Measurements from ENCODE around the gene TLN1. TPM values are rescaled to one million over a fixed set of nuclear protein-coding genes. Genes with fewer than 3 reads are reported as not detected.

TLN1 gene
- total and polyA plus RNA-seq, 2 experiments from 2014 or later = 198 to 527 TPM

DNA sequence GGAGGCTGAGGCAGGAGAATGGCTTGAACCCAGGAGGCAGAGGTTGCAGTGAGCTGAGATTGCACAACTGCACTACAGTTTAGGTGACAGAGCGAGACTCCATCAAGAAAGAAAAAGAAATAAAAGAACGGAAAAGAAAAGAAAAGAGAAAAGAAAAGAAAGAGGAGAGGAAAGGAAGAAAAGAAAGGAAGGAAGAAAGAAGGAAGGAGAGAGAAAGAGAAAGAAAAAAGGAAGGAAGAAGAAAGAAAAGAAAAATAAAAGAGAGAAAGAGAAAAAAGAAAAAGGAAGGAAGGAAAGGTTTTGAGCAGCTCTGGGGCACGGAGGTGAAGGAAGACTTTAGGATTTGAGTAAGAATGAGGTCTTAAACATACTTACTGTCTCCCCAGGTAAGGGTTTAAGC lies 18.4 kb downstream of the TLN1 start:
- no peaks in the 10 kb centered on the region for H3K9me3 ChIP-seq (ENCODE audit: low read depth)
- H3K9me2 ChIP-seq (ENCODE audit: insufficient read depth) = no peaks in the 10 kb centered on the region
- H3K4me3 ChIP-seq = no peak overlapping the region
- DNase-seq = no peak
- no peaks in the 10 kb centered on the region for H3K4me1 ChIP-seq (ENCODE audit: insufficient read depth)
- peaks cover 75% of the 10 kb centered on the region for H3K79me2 ChIP-seq (ENCODE audit: insufficient read depth)
- no peaks in the 10 kb centered on the region for H4K20me1 ChIP-seq (ENCODE audit: insufficient read depth)
- no peak overlapping the region for H2AFZ ChIP-seq
- no peak overlapping the region for H3K4me2 ChIP-seq (ENCODE audit: unreplicated experiment)
- TF ChIP-seq EZH2 (IDR thresholded peaks at IDR 0.05; ENCODE audit: insufficient read depth, poor library complexity, severe bottlenecking) (no peak), EZH2phosphoT487 (IDR thresholded peaks at IDR 0.05; ENCODE audit: insufficient read depth, low read depth) (no peak)
- H3K36me3 ChIP-seq (ENCODE audit: low read depth) = peaks cover 79% of the 10 kb centered on the region
- no peak overlapping the region for H3K27ac ChIP-seq
- 98 to 100% methylated on average over 3 of the region's 3 CpGs for WGBS, 2 experiments (ENCODE audit: low coverage in 1 of 2, low lambda C conversion rate in 2 of 2, missing lambda C conversion rate in 2 of 2)
- peaks cover 52% of the 10 kb centered on the region for H3F3A ChIP-seq (ENCODE audit: insufficient read depth)
- H3K9ac ChIP-seq = no peak overlapping the region
- in situ Hi-C loops (cut with MboI) = loop anchor here (25.0 kb wide), 1 partner anchor 101 kb away; the partner anchor contains the start of genes CD72 and TESK1
- no peaks in the 10 kb centered on the region for H3K27me3 ChIP-seq (replicated peaks; ENCODE audit: insufficient read depth)

DNA sequence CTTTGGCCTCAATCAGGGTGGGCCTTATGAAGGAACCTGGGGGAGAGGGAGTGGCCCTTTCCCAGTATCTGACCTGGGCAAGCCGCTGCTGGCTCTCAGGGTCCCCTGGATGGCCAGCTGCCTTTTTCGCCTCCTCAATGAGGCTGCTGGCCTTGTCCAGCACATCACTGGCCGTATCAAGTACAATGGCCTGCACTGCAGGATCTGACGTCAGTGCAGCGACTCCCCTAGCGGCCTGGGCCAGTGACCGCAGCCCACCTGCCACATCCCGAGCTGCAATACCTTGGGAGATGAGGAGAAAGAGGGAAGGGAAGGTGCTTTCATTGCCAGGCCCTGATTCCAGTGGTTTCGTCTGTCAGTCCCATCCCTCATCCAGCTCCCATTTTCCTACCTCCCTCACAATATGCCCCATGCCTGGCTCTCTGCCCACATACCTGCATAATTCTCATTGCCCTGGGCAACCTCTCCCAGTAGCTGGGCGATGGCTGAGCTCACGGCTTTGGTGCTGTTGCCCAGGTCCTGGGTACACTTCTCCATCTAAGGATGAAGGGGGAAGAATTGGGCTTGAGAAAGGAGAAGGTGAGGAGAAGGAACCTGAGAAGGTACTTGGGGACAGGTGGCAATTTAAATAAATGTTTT lies 19.1 kb downstream of the TLN1 start:
- Histone ChIP-seq H3K27me3 (replicated peaks; ENCODE audit: insufficient read depth) (no peaks in the 10 kb centered on the region), H3K9me2 (ENCODE audit: insufficient read depth) (no peaks in the 10 kb centered on the region), H3K4me2 (ENCODE audit: unreplicated experiment) (no peak overlapping the region), H3K9ac (no peak overlapping the region), H3K27ac (no peak overlapping the region), H3K9me3 (ENCODE audit: low read depth) (no peaks in the 10 kb centered on the region), H3K79me2 (ENCODE audit: insufficient read depth) (peaks cover 76% of the 10 kb centered on the region), H3K4me3 (no peak overlapping the region), H4K20me1 (ENCODE audit: insufficient read depth) (no peaks in the 10 kb centered on the region), H3F3A (ENCODE audit: insufficient read depth) (peaks cover 55% of the 10 kb centered on the region), H3K36me3 (ENCODE audit: low read depth) (peaks cover 81% of the 10 kb centered on the region), H2AFZ (no peak overlapping the region), H3K4me1 (ENCODE audit: insufficient read depth) (no peaks in the 10 kb centered on the region)
- TF ChIP-seq EZH2 (IDR thresholded peaks at IDR 0.05; ENCODE audit: insufficient read depth, poor library complexity, severe bottlenecking) = no peak
- no peak for TF ChIP-seq EZH2phosphoT487 (IDR thresholded peaks at IDR 0.05; ENCODE audit: insufficient read depth, low read depth)
- in situ Hi-C loops (cut with MboI) = loop anchor here (25.0 kb wide), 1 partner anchor 101 kb away; the partner anchor contains the start of genes CD72 and TESK1
- 93 to 94% methylated on average over 11 of the region's 11 CpGs for WGBS, 2 experiments (ENCODE audit: low coverage in 1 of 2, low lambda C conversion rate in 2 of 2, missing lambda C conversion rate in 2 of 2)
- no peak for DNase-seq

DNA sequence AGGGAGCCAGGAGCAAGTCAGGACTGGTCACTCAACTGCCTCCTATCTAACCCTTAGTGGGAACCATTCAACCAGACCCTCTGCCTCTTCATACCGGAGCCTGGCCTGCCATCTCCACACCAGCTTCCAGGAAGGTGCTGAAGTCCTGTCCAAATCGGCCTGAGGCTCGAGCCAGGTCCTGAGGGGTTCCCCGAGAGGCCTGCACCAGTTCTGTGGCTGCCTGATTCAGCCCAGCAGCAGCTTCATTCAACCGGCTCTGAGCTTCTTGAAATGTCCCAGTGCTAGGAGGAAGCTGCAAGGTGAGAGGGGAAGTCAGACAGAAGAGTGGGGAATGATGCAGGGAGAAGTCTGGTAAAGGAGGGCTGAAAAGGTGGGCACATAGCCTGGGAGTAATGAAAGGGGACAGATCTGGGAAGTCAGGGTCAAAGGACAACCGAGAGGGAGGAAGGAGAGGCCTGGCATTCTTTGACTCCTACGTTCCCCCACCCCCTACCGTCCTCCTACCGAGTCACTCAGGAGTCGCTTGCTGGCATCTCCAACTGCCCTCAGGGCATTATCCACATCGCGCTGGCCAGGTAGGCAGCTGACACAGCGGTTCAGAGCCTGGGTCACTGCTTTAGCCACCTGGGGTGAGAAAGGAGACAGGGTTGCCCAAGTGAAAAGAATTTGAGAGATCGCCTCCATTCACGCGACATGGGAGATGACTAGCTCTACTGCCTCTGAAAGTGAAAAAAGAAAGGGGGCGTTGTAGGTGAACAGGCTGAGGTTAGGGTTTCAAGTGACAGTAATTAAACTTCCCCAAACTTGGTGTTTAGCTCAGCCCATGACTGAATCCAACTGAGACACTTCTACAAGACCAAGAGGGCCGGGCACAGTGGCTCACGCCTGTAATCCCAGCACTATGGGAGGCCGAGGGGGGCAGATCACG lies 20.2 kb downstream of the TLN1 start:
- H3K79me2 ChIP-seq (ENCODE audit: insufficient read depth) = peaks cover 76% of the 10 kb centered on the region
- H3K9me2 ChIP-seq (ENCODE audit: insufficient read depth) = no peaks in the 10 kb centered on the region
- H3K9me3 ChIP-seq (ENCODE audit: low read depth) = no peaks in the 10 kb centered on the region
- H3K27ac ChIP-seq = no peak overlapping the region
- no peak overlapping the region for H3K4me2 ChIP-seq (ENCODE audit: unreplicated experiment)
- no peaks in the 10 kb centered on the region for H3K4me1 ChIP-seq (ENCODE audit: insufficient read depth)
- H3K9ac ChIP-seq = no peak overlapping the region
- H4K20me1 ChIP-seq (ENCODE audit: insufficient read depth) = no peaks in the 10 kb centered on the region
- H3K36me3 ChIP-seq (ENCODE audit: low read depth) = peaks cover 81% of the 10 kb centered on the region
- no peak overlapping the region for H3K4me3 ChIP-seq
- TF ChIP-seq EZH2phosphoT487 (IDR thresholded peaks at IDR 0.05; ENCODE audit: insufficient read depth, low read depth) = no peak
- no peak for TF ChIP-seq EZH2 (IDR thresholded peaks at IDR 0.05; ENCODE audit: insufficient read depth, poor library complexity, severe bottlenecking)
- DNase-seq = no peak
- no peaks in the 10 kb centered on the region for H3K27me3 ChIP-seq (replicated peaks; ENCODE audit: insufficient read depth)
- no peak overlapping the region for H2AFZ ChIP-seq
- in situ Hi-C loops (cut with MboI) = loop anchor here (25.0 kb wide), 1 partner anchor 99 kb away; the partner anchor contains the start of genes CD72 and TESK1
- WGBS, 2 experiments (ENCODE audit: low coverage in 1 of 2, low lambda C conversion rate in 2 of 2, missing lambda C conversion rate in 2 of 2) = 86 to 89% methylated on average over 19 to 21 of the region's 21 CpGs
- peaks cover 66% of the 10 kb centered on the region for H3F3A ChIP-seq (ENCODE audit: insufficient read depth)

DNA sequence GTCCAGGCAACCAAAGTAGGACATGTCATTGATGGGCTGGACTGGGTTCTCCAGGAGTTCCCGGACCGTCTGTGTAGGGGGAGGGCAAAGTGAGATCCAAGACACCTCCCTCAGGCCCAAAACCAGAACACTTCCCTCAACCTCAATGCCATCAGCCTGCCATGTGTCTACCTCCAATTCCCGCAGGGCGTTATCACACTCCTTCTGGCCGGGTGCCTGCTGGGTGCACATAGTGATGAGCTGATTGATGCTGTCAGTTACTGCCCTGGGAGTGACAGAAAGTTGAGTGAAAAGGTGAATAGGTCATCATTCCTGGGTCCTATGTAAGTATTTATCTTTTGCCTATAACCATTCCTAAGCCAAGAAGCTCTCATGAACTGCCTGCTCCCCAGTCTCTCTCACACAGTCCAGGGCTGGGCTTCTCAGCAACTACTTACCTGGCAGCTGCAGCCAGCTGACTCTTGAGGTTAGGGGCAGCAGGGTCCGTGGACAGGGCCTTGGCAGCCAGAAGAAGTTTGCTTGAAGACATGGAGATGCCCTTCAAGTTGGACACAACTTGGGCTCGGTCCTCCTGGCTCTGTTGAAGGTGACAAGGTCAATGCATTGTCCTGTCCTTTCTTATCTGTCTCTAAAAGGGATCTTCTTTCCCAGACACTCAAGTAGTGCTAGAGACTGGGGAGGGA lies 21.0 kb downstream of the TLN1 start:
- H3K4me1 ChIP-seq (ENCODE audit: insufficient read depth) = no peaks in the 10 kb centered on the region
- no peaks in the 10 kb centered on the region for H3K9me2 ChIP-seq (ENCODE audit: insufficient read depth)
- in situ Hi-C loops (cut with MboI) = loop anchor here (25.0 kb wide), 1 partner anchor 99 kb away; the partner anchor contains the start of genes CD72 and TESK1
- no peaks in the 10 kb centered on the region for H4K20me1 ChIP-seq (ENCODE audit: insufficient read depth)
- no peak for TF ChIP-seq EZH2phosphoT487 (IDR thresholded peaks at IDR 0.05; ENCODE audit: insufficient read depth, low read depth)
- TF ChIP-seq EZH2 (IDR thresholded peaks at IDR 0.05; ENCODE audit: insufficient read depth, poor library complexity, severe bottlenecking) = no peak
- H3K9me3 ChIP-seq (ENCODE audit: low read depth) = no peaks in the 10 kb centered on the region
- H2AFZ ChIP-seq = no peak overlapping the region
- peaks cover 81% of the 10 kb centered on the region for H3K36me3 ChIP-seq (ENCODE audit: low read depth)
- no peak overlapping the region for H3K4me3 ChIP-seq
- no peak for DNase-seq
- H3F3A ChIP-seq (ENCODE audit: insufficient read depth) = peaks cover 66% of the 10 kb centered on the region
- peaks cover 76% of the 10 kb centered on the region for H3K79me2 ChIP-seq (ENCODE audit: insufficient read depth)
- H3K4me2 ChIP-seq (ENCODE audit: unreplicated experiment) = no peak overlapping the region
- WGBS, 2 experiments (ENCODE audit: low coverage in 1 of 2, low lambda C conversion rate in 2 of 2, missing lambda C conversion rate in 2 of 2) = 67 to 70% methylated on average over 7 of the region's 7 CpGs
- no peak overlapping the region for H3K27ac ChIP-seq
- no peaks in the 10 kb centered on the region for H3K27me3 ChIP-seq (replicated peaks; ENCODE audit: insufficient read depth)
- no peak overlapping the region for H3K9ac ChIP-seq
